ENCODE results near the gene TMEM203. TPM values are rescaled to one million over a fixed set of nuclear protein-coding genes. Genes with fewer than 3 reads are reported as not detected.

Gene TMEM203, protein sequence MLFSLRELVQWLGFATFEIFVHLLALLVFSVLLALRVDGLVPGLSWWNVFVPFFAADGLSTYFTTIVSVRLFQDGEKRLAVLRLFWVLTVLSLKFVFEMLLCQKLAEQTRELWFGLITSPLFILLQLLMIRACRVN
- total RNA-seq = 38.8 TPM

DNA sequence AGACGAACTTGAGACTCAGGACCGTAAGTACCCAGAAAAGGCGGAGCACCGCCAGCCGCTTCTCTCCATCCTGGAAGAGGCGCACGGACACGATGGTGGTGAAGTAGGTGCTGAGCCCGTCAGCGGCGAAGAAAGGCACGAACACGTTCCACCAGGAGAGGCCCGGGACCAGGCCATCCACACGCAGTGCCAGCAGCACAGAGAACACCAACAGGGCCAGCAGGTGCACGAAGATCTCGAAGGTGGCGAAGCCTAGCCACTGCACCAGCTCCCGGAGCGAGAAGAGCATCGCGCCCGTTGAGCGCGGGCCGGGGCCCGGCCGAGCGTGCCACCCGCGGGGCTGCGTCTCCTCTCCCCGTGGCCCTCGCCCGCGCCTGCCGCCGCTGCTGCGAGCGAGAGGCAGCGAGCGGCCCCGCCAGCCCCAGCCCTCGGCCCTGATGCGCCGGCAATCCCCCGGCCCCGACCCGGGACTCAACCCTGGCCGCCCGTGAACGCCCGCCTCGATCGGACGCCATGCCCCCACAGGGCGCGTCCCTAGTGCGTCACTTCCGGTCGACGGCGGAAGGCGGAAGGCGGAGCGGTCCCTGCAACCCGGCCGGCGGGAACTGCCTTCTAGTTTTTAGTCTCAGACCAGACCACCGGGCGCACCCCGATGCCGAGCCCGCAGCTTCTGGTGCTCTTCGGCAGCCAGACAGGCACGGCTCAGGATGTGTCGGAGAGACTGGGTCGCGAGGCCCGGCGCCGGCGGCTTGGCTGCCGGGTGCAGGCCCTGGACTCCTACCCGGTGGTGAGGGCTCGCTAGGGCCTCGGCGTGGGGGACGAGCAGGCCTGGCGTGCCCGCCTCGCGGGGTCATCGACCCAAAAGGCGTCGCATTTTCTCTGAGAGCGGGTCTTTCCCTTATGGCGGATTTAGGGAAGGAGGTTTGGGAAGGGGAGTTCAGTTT is at the start of gene TMEM203, which contains the start of gene NDOR1:
TMEM203 (minus strand) TSS at position 523 of the 944 bp plus-strand sequence; CDS start at position 289, 234 bp downstream.
NDOR1 (plus strand) TSS at position 575 of the 944 bp plus-strand sequence; CDS start at position 653, 78 bp downstream.

DNA sequence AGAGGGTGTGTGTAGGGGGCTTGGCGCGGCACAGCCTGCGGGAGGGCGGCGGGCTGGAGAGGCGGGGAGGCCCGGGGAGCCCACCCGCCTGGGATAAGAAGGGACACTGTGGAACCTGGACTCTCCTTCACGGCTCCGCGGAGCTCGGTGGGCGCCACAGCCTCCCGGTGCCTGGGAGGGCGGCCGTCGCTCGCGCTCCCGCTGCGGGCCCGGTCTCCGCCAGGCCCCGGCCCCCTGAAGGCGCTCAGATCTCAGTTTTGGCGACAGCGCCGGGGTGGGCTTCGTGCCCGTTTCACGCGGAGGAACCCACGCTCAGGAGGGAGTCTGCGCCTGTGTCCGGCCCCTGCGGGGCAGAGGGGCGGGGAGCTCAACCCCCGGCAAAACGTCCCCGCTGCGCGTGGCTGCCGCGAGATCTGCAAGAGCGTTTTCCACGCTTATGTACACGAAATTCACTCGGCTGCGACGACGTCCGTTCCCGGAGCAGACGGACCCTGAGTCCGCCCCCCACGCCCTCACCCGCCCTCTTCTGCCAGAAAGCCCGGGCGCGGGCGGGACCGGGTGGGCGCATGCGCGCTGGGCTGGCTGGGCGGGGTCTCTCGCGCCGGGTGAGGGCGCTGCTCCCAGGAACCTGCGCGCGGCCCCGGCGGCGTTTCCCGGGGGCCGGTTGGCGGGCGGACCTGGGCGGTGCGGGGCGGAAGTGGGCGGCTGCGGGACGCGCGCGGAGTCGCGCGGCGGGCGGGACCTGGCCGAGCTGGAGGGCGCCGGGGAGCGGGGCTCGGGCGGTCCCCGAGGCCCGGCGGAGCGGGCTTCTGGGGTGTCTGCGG is 49.4 kb upstream of the TMEM203 start, which contains the start of gene NELFB:
NELFB (plus strand) TSS at position 704 of the 824 bp plus-strand sequence.

DNA sequence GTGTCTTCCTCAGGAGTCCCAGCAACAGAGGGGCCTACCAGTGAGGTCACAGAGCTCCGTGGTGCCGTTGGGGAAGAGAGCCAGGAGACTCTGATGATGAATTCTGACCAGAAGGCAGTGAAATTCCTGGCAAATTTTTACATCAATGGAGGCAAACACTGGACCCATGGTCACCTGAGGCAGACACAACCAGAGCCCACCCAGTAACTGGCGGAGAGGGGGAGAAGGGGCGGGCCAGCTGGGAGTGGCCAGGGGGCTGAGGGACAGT is 45.7 kb upstream of the TMEM203 start, which contains the start of gene STPG3:
STPG3 (plus strand) TSS at position 93 of the 268 bp plus-strand sequence; CDS start at position 94, 1 bp downstream.

GRCh38 chr9:137240841-137241489 is 35.5 kb upstream of the TMEM203 start, which contains the start of gene TUBB4B:
Gene TUBB4B, plus strand, starts transcription at chr9:137241287. Its CDS starts 74 bp downstream, at chr9:137241361.

DNA sequence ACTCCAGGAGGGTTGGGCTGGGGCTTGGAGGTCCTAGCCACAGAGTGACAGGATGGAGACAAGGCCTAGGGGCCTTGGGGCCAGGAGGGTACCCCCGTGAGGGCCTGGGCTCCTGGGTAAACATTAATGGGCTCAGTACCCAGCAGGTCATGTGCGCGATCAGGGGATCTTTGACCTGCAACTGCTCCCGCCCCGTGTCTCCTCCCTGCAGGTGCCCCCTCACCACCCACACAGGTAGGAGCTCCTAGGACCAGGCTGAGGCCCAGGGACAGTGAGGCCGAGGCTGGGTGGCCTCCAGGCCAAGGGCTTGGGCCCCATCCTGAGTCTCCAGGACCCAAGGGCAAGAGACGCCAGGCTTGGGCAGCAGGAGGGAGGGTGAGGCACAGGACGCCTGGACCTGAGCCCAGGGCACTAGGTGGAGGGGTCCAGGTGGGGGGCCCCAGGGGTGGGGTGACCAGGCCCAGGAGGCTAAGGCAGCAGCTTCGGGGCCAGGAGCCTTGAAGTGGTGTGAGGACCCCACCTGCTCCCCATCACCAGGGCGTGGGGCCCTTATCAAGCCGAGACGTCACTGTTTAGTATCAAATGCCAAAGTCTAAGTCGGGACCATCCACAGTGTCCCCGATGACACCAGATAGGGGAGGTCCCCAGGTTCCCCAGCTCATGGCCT is 25.4 kb upstream of the TMEM203 start, which contains the start of gene SLC34A3:
SLC34A3 (plus strand) TSS at position 197 of the 667 bp plus-strand sequence. CDS start 802 bp downstream, outside the sequence.

DNA sequence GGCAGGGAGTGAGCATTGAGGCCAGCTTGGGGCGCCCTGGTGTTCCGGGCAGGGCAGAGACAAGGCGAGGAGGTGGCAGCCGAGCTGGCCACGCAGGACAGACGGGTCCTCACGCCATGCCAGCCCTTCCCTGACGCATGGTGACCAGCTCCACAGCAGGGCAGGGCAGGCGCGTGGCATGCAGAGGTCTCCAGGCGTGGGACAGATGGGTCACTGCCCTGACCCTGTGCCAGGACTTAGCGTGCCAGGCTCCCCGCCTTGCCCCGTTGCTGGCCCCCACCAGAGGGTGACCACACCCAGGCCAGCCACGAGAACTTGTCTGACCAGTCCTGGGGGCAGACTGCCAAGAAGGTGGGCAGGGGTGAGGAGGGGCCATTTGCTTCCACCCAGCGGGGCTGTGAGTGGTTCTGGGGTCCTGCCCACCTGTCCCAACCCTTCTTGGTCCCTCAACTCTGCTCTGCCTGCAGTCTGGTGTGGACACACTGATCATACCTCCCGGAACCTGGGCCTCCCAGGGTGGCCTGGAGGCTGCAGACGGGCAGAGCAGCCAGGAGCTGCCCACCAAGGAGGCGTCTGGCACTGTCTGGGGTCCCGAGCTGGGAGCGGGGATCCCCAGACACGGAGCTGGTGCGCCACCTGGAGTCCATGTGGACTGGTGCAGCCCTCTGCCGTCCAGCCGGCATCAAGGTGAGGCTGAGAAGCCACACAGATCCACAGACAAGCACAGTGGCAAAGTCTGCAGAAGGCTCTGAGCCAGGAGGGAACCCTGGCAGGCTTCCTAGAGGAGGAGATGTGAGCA is 21.8 kb upstream of the TMEM203 start, which contains the start of gene RNF224:
RNF224 (plus strand) TSS at position 449 of the 799 bp plus-strand sequence. CDS start 834 bp downstream, outside the sequence.

GRCh38 chr9:137224830-137225694 is 19.6 kb upstream of the TMEM203 start, which contains the start of gene CYSRT1:
Gene CYSRT1, plus strand, starts transcription at chr9:137225174. Its CDS starts 448 bp downstream, at chr9:137225622.

GRCh38 chr9:137222190-137223077 is 17.0 kb upstream of the TMEM203 start, which contains the start of gene RNF208:
Gene RNF208, minus strand, starts transcription at chr9:137222240. Its CDS starts 1,028 bp downstream, at chr9:137221212.

GRCh38 chr9:137200311-137201204 is 4.9 kb downstream of the TMEM203 start, which contains the start of gene TPRN:
Gene TPRN, minus strand, starts transcription at chr9:137200741. Its CDS starts 30 bp downstream, at chr9:137200711.

DNA sequence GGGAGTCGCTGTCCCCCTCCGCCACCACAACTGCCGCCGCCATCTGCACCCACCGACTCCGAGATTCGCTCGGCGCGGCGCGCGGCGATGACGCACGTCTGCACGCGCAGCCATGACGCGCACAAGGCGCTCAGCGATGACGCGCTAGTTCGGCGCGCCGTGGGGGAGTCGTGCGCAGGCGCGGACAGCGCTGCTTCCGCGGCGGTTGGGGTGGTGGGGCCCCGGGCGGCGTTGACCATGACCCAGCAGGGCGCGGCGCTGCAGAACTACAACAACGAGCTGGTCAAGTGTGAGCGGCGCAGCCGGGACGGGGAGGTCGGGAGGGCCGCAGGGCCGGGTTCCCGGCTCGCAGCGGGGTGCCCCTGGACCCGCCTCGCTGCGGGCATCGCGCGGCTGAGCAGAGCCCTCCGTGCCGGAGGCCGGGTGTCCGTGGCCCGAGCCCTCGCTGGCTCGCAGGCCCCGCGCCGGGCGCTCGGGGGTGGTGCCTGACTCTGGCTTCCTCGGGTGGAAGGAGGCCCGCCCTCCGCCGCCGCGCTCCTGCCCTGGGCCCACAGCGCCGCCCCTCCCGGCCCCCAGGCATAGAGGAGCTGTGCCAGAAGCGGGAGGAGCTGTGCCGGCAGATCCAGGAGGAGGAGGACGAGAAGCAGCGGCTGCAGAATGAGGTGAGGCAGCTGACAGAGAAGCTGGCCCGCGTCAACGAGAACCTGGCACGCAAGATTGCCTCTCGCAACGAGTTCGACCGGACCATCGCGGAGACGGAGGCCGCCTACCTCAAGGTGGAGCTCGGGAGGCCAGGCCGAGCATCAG is 16.8 kb downstream of the TMEM203 start, which contains the start of the genes ANAPC2 and SSNA1:
ANAPC2 (minus strand) TSS at position 71 of the 807 bp plus-strand sequence; CDS start at position 43, 28 bp downstream.
SSNA1 (plus strand) TSS at position 187 of the 807 bp plus-strand sequence; CDS start at position 238, 51 bp downstream.

DNA sequence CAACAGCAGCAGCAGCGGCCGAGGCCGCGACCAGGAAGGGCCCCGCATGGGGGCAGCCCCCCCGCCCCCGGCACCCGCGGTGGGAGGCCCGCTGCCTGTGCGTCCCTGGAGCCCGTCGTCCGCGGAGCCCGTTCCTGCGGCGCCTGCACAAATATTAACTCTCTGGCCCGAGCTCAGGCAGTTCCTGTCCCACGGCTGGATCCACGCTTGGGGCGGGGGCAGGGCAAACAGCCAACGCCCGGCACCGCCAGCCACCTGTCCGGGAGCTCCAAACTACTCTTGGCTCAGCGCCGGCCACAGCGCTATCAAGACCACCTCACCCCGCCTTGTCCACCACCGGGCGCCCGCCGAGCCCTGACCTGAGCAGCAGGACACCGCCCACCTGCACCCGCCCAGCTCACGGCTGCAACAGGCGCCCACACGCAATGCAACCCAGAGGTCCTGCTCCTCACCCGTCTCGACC is 35.5 kb downstream of the TMEM203 start, which contains the start of gene LRRC26:
LRRC26 (minus strand) TSS at position 156 of the 463 bp plus-strand sequence; CDS start at position 48, 108 bp downstream.

Data from diencephalon (tissue), 1 donor.